GM18520 (cell line): ENCODE measurements around the gene OR4D9.
"Not testable (repeated sequence)": the region's sequence is repeated elsewhere in the genome, so short reads cannot be mapped to it uniquely, and the experiment has no call there.

Experiments used
- ATAC-seq: cut with Tn5 transposase; IDR thresholded peaks from one replicate; pipeline ENCODE4 v1.9.1; 2021; ENCODE audit not compliant: unreplicated experiment

The OR4D9 gene

GRCh38 chr11:59510941-59511589 lies at the start of gene OR4D9:
Gene OR4D9, plus strand, starts transcription at chr11:59511539. Its CDS starts 3,374 bp downstream, at chr11:59514913.
- ATAC-seq, result no peak

DNA sequence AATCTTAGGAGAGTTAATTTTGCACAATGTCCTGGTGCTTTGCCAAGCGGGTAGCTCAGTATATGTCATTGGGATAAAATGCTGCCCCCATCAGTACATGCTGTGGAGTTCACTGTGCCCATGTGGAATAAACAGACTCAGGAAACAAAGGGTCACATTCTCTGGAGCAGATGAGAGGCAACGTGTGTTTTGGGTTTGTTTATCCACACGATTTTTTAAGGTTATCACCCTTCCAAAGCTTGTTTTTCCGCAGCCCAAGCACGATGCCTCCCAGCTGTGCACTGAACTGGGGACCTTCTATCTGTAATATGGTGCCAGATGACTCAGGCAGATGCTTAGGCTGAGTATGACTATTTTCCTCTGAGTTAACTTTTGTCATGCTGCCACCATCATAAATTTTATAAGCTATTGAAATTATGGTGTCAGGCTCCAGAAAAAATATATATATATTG lies 48.1 kb upstream of the OR4D9 start:
- no peak for ATAC-seq

DNA sequence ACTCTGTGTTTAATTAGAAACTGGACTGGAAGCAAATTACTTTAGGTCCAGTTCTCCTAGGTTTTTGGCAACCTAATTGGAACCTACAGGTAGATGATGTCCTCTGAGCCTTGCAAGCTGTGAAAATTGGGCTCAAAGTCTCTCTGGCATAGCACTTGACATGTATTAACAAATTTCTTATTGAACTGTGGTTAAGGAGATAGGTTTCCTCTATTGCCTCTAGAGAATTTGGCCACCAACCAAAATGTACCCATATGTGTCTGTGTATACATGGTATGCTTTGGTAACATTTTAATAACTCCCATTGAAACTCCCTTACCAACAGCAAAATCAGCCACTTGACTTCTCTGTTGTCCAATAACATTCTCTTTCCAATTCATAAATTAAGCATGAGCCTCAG lies 38.3 kb upstream of the OR4D9 start, which contains the start of gene OR4D10:
Gene OR4D10, plus strand, starts transcription at position 301 of the 400 bp plus-strand sequence. CDS start 4,115 bp downstream, outside the sequence.
- no peak for ATAC-seq

GRCh38 chr11:59475176-59475575 lies 36.2 kb upstream of the OR4D9 start:
- ATAC-seq, result no peak

- ATAC-seq, result no peak
These were observed 31.4 kb upstream of the OR4D9 start for GRCh38 chr11:59479906-59480305.

- no peak for ATAC-seq
These were observed 31.0 kb upstream of the OR4D9 start for GRCh38 chr11:59480359-59480758.

DNA sequence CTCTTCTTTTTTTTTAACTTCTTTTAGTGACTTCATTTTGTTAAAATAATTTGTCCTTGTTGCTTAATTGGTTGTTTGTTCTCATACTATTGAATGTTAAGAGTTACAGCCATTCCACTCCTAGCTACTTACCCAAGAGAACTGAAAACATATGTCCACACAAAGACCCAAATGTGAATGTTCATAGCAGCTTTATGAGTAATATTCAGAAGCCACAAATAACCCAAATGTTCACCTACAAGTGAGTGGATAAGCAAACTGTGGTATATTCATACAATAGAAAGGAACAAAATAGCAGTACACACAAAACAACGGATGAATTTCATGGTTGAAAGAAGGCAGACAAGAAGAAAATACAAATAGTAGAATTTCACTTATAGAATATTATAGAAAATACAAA lies 9.4 kb upstream of the OR4D9 start:
- ATAC-seq, result no peak

DNA sequence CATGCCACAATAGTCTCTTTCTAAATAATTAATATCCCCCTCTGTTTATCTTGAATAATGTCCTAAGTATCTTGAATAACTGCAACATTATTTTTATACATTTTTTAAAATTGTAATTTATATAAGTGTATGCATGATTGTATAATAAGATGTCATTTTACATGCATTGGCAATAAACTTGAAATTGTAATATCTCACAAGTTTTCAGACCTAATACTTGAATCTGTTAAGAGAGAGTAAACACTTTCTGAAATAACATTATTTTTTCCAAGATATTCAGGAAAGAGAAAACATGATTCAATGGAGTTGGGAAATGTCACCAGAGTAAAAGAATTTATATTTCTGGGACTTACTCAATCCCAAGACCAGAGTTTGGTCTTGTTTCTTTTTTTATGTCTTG lies 8.1 kb upstream of the OR4D9 start, which contains the start of gene OR4D11:
Gene OR4D11, plus strand, starts transcription at position 301 of the 400 bp plus-strand sequence. Its CDS starts 0 bp downstream, at position 301.
- ATAC-seq, result no peak

DNA sequence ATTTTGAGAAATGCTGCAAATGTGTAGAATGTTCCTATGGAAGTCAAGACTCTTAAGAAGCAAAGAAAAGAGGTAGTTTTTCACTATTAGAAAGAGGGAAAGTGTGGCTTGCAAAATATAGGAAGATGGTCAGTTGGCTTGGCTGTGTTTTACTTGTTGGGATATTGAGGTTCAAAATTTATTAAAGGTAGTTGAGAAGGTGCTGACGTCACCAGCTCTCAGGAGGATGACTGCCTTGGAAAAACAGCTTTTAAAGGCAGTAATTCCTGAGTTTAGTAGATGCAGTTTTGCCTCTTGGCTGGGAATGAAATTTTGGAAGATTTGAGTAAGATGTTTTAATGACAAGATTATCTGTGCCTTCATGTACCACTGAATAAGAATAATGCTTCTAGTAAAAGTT lies 336 bp downstream of the OR4D9 start:
- ATAC-seq, result no peak

DNA sequence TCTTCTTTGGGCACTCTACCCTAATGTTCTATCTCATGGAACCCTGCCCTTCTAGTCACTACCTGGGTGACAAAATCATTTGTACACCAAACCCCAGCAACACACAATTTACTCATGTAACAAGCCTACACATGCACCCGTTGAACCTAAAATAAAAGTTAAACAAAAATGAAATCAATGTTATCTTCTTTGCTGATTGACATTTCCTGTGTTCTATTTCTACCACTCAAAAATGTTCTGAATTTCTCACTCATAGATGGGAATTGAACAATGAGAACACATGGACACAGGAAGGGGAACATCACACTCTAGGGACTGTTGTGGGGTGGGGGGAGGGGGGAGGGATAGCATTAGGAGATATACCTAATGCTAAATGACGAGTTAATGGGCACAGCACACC lies 8.8 kb downstream of the OR4D9 start:
- not testable (repeated sequence) for ATAC-seq

- no peak for ATAC-seq
These were observed 9.4 kb downstream of the OR4D9 start for GRCh38 chr11:59520741-59521140.

- no peak for ATAC-seq
These were observed 12.2 kb downstream of the OR4D9 start for GRCh38 chr11:59523541-59523940.

- ATAC-seq, result no peak
These were observed 17.4 kb downstream of the OR4D9 start for GRCh38 chr11:59528711-59529110.

GRCh38 chr11:59532620-59533019 lies 21.3 kb downstream of the OR4D9 start:
- ATAC-seq, result no peak

GRCh38 chr11:59534676-59535075 lies 23.3 kb downstream of the OR4D9 start:
- ATAC-seq, result no peak

GRCh38 chr11:59542142-59542810 lies 30.9 kb downstream of the OR4D9 start:
- no peak for ATAC-seq

GRCh38 chr11:59543713-59544112 lies 32.4 kb downstream of the OR4D9 start:
- not testable (repeated sequence) for ATAC-seq

- ATAC-seq, result no peak
These were observed 33.5 kb downstream of the OR4D9 start for GRCh38 chr11:59544869-59545178.

- no peak for ATAC-seq
These were observed 34.1 kb downstream of the OR4D9 start for GRCh38 chr11:59545179-59546020.

- not testable (repeated sequence) for ATAC-seq
These were observed 36.4 kb downstream of the OR4D9 start for GRCh38 chr11:59547605-59548308.

- no peak for ATAC-seq
These were observed 36.9 kb downstream of the OR4D9 start for GRCh38 chr11:59548309-59548656.
